Measurements from ENCODE around the gene CACNA1C.

Gene CACNA1C

GRCh38 chr12:2191534-2192153, 138.9 kb downstream of the CACNA1C start:
- TF ChIP-seq CTCF (IDR thresholded peaks at IDR 0.05; ENCODE audit: borderline replicate concordance, control extremely low read depth, extremely low read depth, insufficient read depth, missing control alignments) = no peak
- DNase-seq (ENCODE audit: low spot score) = no peak
- in situ Hi-C loops (cut with MboI; ENCODE audit: low sequenced_read_pairs, unreplicated experiment) = no loop called here

GRCh38 chr12:2192231-2192630, 139.4 kb downstream of the CACNA1C start:
- DNase-seq (ENCODE audit: low spot score) = no peak
- in situ Hi-C loops (cut with MboI; ENCODE audit: low sequenced_read_pairs, unreplicated experiment) = no loop called here
- TF ChIP-seq CTCF (IDR thresholded peaks at IDR 0.05; ENCODE audit: borderline replicate concordance, control extremely low read depth, extremely low read depth, insufficient read depth, missing control alignments) = no peak

GRCh38 chr12:2194060-2194459, 141.3 kb downstream of the CACNA1C start:
- in situ Hi-C loops (cut with MboI; ENCODE audit: low sequenced_read_pairs, unreplicated experiment) = no loop called here
- TF ChIP-seq CTCF (IDR thresholded peaks at IDR 0.05; ENCODE audit: borderline replicate concordance, control extremely low read depth, extremely low read depth, insufficient read depth, missing control alignments) = no peak
- no peak for DNase-seq (ENCODE audit: low spot score)

GRCh38 chr12:2194571-2194970, 141.8 kb downstream of the CACNA1C start:
- DNase-seq (ENCODE audit: low spot score) = no peak
- TF ChIP-seq CTCF (IDR thresholded peaks at IDR 0.05; ENCODE audit: borderline replicate concordance, control extremely low read depth, extremely low read depth, insufficient read depth, missing control alignments) = no peak

GRCh38 chr12:2195085-2195484, 142.3 kb downstream of the CACNA1C start:
- DNase-seq (ENCODE audit: low spot score) = no peak
- in situ Hi-C loops (cut with MboI; ENCODE audit: low sequenced_read_pairs, unreplicated experiment) = no loop called here
- TF ChIP-seq CTCF (IDR thresholded peaks at IDR 0.05; ENCODE audit: borderline replicate concordance, control extremely low read depth, extremely low read depth, insufficient read depth, missing control alignments) = no peak

More at GRCh38 chr12:2194571-2194970, 141.8 kb downstream of the CACNA1C start:
- in situ Hi-C loops (cut with MboI; ENCODE audit: low sequenced_read_pairs, unreplicated experiment) = no loop called here

- DNase-seq (ENCODE audit: low spot score) = no peak
- no peak for TF ChIP-seq CTCF (IDR thresholded peaks at IDR 0.05; ENCODE audit: borderline replicate concordance, control extremely low read depth, extremely low read depth, insufficient read depth, missing control alignments)
- in situ Hi-C loops (cut with MboI; ENCODE audit: low sequenced_read_pairs, unreplicated experiment) = no loop called here
Observed at GRCh38 chr12:2198005-2198501, 145.3 kb downstream of the CACNA1C start.
